NCI-H524 treated with DMSO at 0.1 percent for 48 hours (cell line): ENCODE data around the gene PGM1.
A peak's percentile ranks its signal among the peaks of the same experiment; 100 is the strongest.

Experiments
- DNase-seq: peaks from one replicate; lab custom pipeline; 2025; lab: John Stamatoyannopoulos, UW

The PGM1 gene

GRCh38 chr1:63601061-63601460 lies 7.8 kb downstream of the PGM1 start:
- no peak for DNase-seq

- no peak for DNase-seq
These were observed 8.3 kb downstream of the PGM1 start for GRCh38 chr1:63601463-63601862.

GRCh38 chr1:63601912-63602311 lies 8.7 kb downstream of the PGM1 start:
- DNase-seq: no peak

- no peak for DNase-seq
These were observed 9.4 kb downstream of the PGM1 start for GRCh38 chr1:63602629-63603028.

GRCh38 chr1:63603810-63604209 lies 10.6 kb downstream of the PGM1 start:
- DNase-seq: no peak

GRCh38 chr1:63607322-63607721 lies 14.1 kb downstream of the PGM1 start:
- DNase-seq: no peak

- no peak for DNase-seq
These were observed 18.0 kb downstream of the PGM1 start for GRCh38 chr1:63611231-63611630.

- DNase-seq: no peak
These were observed 19.4 kb downstream of the PGM1 start for GRCh38 chr1:63612564-63612963.

GRCh38 chr1:63612971-63613370 lies 19.8 kb downstream of the PGM1 start:
- DNase-seq: no peak

- DNase-seq: peak; percentile 39
These were observed 22.7 kb downstream of the PGM1 start for GRCh38 chr1:63615768-63616420.

- no peak for DNase-seq
These were observed 24.2 kb downstream of the PGM1 start for GRCh38 chr1:63617450-63617849.

- no peak for DNase-seq
These were observed 24.8 kb downstream of the PGM1 start for GRCh38 chr1:63618011-63618410.

- no peak for DNase-seq
These were observed 26.3 kb downstream of the PGM1 start for GRCh38 chr1:63619558-63619957.

- DNase-seq: no peak
These were observed 27.5 kb downstream of the PGM1 start for GRCh38 chr1:63620671-63621070.

- no peak for DNase-seq
These were observed 27.9 kb downstream of the PGM1 start for GRCh38 chr1:63621075-63621474.

- DNase-seq: no peak
These were observed 28.5 kb downstream of the PGM1 start for GRCh38 chr1:63621698-63622097.

- peak; percentile 24 for DNase-seq
These were observed 29.8 kb downstream of the PGM1 start for GRCh38 chr1:63622849-63623566.

GRCh38 chr1:63623952-63624351 lies 30.7 kb downstream of the PGM1 start:
- no peak for DNase-seq

- no peak for DNase-seq
These were observed 31.7 kb downstream of the PGM1 start for GRCh38 chr1:63624911-63625310.

- no peak for DNase-seq
These were observed 33.0 kb downstream of the PGM1 start for GRCh38 chr1:63626222-63626621.

GRCh38 chr1:63628607-63629006 lies 35.4 kb downstream of the PGM1 start:
- DNase-seq: no peak

- DNase-seq: no peak
These were observed 37.0 kb downstream of the PGM1 start for GRCh38 chr1:63630238-63630637.

GRCh38 chr1:63630666-63631065 lies 37.5 kb downstream of the PGM1 start:
- no peak for DNase-seq

GRCh38 chr1:63632110-63632509 lies 38.9 kb downstream of the PGM1 start:
- no peak for DNase-seq
